ENCODE measurements around the gene INMT.

Gene INMT

GRCh38 chr7:30721211-30721610 lies 30.7 kb upstream of the INMT start:
- no peak overlapping the region for H2AFZ ChIP-seq (ENCODE audit: low read length)
- H3K36me3 ChIP-seq (ENCODE audit: insufficient read depth, low read length): no peaks in the 10 kb centered on the region

DNA sequence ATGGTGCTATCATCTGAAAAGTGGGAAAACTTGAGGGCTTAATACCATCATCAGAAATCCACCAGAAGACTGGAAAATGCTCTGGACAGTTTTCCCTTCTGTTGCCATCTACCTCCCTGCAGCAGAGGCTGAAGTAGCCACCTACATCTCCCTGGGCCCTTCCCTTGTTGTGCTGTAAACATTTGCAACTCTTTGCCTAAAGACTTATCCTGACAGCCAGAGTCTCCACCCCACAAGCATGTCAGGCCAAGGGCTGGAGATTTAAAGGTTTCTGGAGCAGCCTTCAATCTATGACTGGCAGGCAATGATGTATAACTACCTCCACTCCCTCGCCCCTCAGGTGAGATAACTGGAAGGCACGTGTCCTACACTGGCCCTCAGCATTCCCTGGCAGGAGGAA lies 29.7 kb upstream of the INMT start:
- Histone ChIP-seq H3K4me3 (ENCODE audit: low read length, poor library complexity, severe bottlenecking) (no peak overlapping the region), H3K79me2 (ENCODE audit: insufficient read depth, low read length) (no peaks in the 10 kb centered on the region), H2AFZ (ENCODE audit: low read length) (no peak overlapping the region), H3K36me3 (ENCODE audit: insufficient read depth, low read length) (no peaks in the 10 kb centered on the region), H3K4me1 (ENCODE audit: insufficient read depth, low read length, poor library complexity, severe bottlenecking) (peaks cover 9% of the 10 kb centered on the region), H4K20me1 (ENCODE audit: insufficient read depth, low read length, poor library complexity, severe bottlenecking) (no peaks in the 10 kb centered on the region), H3K9me2 (replicated peaks; ENCODE audit: low read depth, low read length) (no peaks in the 10 kb centered on the region), H3K9ac (ENCODE audit: low read depth, low read length, poor library complexity, severe bottlenecking) (no peak overlapping the region), H3K4me2 (ENCODE audit: low read depth, low read length, poor library complexity, severe bottlenecking) (no peak overlapping the region), H3K9me3 (ENCODE audit: insufficient read depth, low read depth, low read length) (0 out of 2 replicates have a peak, but pooled peaks cover 3% of the 10 kb centered on the region), H3K27me3 (ENCODE audit: insufficient read depth, low read length, poor library complexity, severe bottlenecking) (no peaks in the 10 kb centered on the region), H3F3A (ENCODE audit: low read depth) (no peaks in the 10 kb centered on the region)
- TF ChIP-seq, protein P1, sequence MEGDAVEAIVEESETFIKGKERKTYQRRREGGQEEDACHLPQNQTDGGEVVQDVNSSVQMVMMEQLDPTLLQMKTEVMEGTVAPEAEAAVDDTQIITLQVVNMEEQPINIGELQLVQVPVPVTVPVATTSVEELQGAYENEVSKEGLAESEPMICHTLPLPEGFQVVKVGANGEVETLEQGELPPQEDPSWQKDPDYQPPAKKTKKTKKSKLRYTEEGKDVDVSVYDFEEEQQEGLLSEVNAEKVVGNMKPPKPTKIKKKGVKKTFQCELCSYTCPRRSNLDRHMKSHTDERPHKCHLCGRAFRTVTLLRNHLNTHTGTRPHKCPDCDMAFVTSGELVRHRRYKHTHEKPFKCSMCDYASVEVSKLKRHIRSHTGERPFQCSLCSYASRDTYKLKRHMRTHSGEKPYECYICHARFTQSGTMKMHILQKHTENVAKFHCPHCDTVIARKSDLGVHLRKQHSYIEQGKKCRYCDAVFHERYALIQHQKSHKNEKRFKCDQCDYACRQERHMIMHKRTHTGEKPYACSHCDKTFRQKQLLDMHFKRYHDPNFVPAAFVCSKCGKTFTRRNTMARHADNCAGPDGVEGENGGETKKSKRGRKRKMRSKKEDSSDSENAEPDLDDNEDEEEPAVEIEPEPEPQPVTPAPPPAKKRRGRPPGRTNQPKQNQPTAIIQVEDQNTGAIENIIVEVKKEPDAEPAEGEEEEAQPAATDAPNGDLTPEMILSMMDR (conservative IDR thresholded peaks at IDR 0.05; ENCODE audit: low read length): no peak
- no peak for TF ChIP-seq EZH2phosphoT487 (IDR thresholded peaks at IDR 0.05; ENCODE audit: borderline replicate concordance)

More at GRCh38 chr7:30721211-30721610, 30.7 kb upstream of the INMT start:
- no peaks in the 10 kb centered on the region for H3K27me3 ChIP-seq (ENCODE audit: insufficient read depth, low read length, poor library complexity, severe bottlenecking)
- H3K4me3 ChIP-seq (ENCODE audit: low read length, poor library complexity, severe bottlenecking): no peak overlapping the region
- 0 out of 2 replicates have a peak, but pooled peaks cover 3% of the 10 kb centered on the region for H3K9me3 ChIP-seq (ENCODE audit: insufficient read depth, low read depth, low read length)
- H3K4me1 ChIP-seq (ENCODE audit: insufficient read depth, low read length, poor library complexity, severe bottlenecking): peaks cover under 1% of the 10 kb centered on the region
- no peak overlapping the region for H3K4me2 ChIP-seq (ENCODE audit: low read depth, low read length, poor library complexity, severe bottlenecking)
- no peaks in the 10 kb centered on the region for H3K79me2 ChIP-seq (ENCODE audit: insufficient read depth, low read length)
- no peak overlapping the region for H3K9ac ChIP-seq (ENCODE audit: low read depth, low read length, poor library complexity, severe bottlenecking)
- H3K9me2 ChIP-seq (replicated peaks; ENCODE audit: low read depth, low read length): no peaks in the 10 kb centered on the region
- H3F3A ChIP-seq (ENCODE audit: low read depth): no peaks in the 10 kb centered on the region
- TF ChIP-seq, protein P1 (conservative IDR thresholded peaks at IDR 0.05; ENCODE audit: low read length): no peak
- TF ChIP-seq EZH2phosphoT487 (IDR thresholded peaks at IDR 0.05; ENCODE audit: borderline replicate concordance): no peak
- H4K20me1 ChIP-seq (ENCODE audit: insufficient read depth, low read length, poor library complexity, severe bottlenecking): no peaks in the 10 kb centered on the region

- no peaks in the 10 kb centered on the region for H3K27me3 ChIP-seq (ENCODE audit: insufficient read depth, low read length, poor library complexity, severe bottlenecking)
- H4K20me1 ChIP-seq (ENCODE audit: insufficient read depth, low read length, poor library complexity, severe bottlenecking): no peaks in the 10 kb centered on the region
- TF ChIP-seq, protein P1 (conservative IDR thresholded peaks at IDR 0.05; ENCODE audit: low read length): no peak
- no peak for TF ChIP-seq EZH2phosphoT487 (IDR thresholded peaks at IDR 0.05; ENCODE audit: borderline replicate concordance)
- no peaks in the 10 kb centered on the region for H3K36me3 ChIP-seq (ENCODE audit: insufficient read depth, low read length)
- H3K9ac ChIP-seq (ENCODE audit: low read depth, low read length, poor library complexity, severe bottlenecking): no peak overlapping the region
- 0 out of 2 replicates have a peak, but pooled peaks cover 3% of the 10 kb centered on the region for H3K9me3 ChIP-seq (ENCODE audit: insufficient read depth, low read depth, low read length)
- H3K9me2 ChIP-seq (replicated peaks; ENCODE audit: low read depth, low read length): no peaks in the 10 kb centered on the region
- no peaks in the 10 kb centered on the region for H3K79me2 ChIP-seq (ENCODE audit: insufficient read depth, low read length)
- no peak overlapping the region for H2AFZ ChIP-seq (ENCODE audit: low read length)
- H3K4me2 ChIP-seq (ENCODE audit: low read depth, low read length, poor library complexity, severe bottlenecking): no peak overlapping the region
- no peak overlapping the region for H3K4me3 ChIP-seq (ENCODE audit: low read length, poor library complexity, severe bottlenecking)
- H3F3A ChIP-seq (ENCODE audit: low read depth): no peaks in the 10 kb centered on the region
- peaks cover 13% of the 10 kb centered on the region for H3K4me1 ChIP-seq (ENCODE audit: insufficient read depth, low read length, poor library complexity, severe bottlenecking)
These were observed 29.3 kb upstream of the INMT start for GRCh38 chr7:30722671-30723070.
